ENCODE data around the gene IL1RAP.

The IL1RAP gene

GRCh38 chr3:190606596-190606995 is 92.7 kb downstream of the IL1RAP start:
- DNase-seq (ENCODE audit: low spot score), result no peak
- POLR2A ChIA-PET (ENCODE audit: low non-redundant PET), result no interaction called here
- CTCF ChIA-PET, result no interaction called here
- no peak overlapping the region for H3K27ac ChIP-seq
- TF ChIP-seq CTCF (conservative IDR thresholded peaks at IDR 0.05; ENCODE audit: low read depth), result no peak

GRCh38 chr3:190607021-190607420 is 93.1 kb downstream of the IL1RAP start:
- CTCF ChIA-PET, result no interaction called here
- DNase-seq (ENCODE audit: low spot score), result no peak

DNA sequence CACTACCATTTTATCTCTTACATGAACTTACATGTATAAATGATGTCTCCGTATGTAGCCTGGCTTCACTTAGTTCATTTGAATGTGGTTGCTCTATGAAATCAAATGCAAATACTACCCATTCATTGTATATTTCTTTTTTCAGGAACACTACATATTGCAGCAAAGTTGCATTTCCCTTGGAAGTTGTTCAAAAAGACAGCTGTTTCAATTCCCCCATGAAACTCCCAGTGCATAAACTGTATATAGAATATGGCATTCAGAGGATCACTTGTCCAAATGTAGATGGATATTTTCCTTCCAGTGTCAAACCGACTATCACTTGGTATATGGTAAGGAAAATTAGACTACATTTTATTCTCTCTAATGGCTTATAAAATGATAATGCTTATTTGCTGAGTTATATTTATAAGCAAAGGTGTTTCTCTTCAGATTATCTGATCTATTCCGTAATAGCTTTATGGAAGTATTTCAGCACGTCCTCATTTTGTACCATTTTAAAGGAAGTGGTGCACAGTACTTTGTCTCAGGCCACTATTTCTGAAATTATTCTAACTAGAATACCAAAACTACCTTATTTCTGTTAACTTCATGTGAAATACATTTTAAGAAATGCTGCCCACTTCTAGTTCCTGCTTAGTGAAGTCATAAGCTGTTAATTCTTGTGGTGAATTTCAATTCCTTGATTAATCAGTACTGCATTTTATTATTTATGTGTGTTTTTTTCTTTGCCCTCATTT is 95.1 kb downstream of the IL1RAP start:
- no peak overlapping the region for H3K27ac ChIP-seq
- no peak for TF ChIP-seq CTCF (conservative IDR thresholded peaks at IDR 0.05; ENCODE audit: low read depth)
- CTCF ChIA-PET, result interaction anchor here (0.7 to 1.0 kb wide), 2 partner anchors 12 to 203 kb away, joined by 5 read pairs; no protein-coding TSS in a partner anchor
- DNase-seq (ENCODE audit: low spot score), result no peak
- POLR2A ChIA-PET (ENCODE audit: low non-redundant PET), result no interaction called here

More at GRCh38 chr3:190607021-190607420, 93.1 kb downstream of the IL1RAP start:
- no peak overlapping the region for H3K27ac ChIP-seq
- POLR2A ChIA-PET (ENCODE audit: low non-redundant PET), result no interaction called here
- no peak for TF ChIP-seq CTCF (conservative IDR thresholded peaks at IDR 0.05; ENCODE audit: low read depth)

GRCh38 chr3:190614226-190615059 is 100.6 kb downstream of the IL1RAP start:
- CTCF ChIA-PET, result interaction anchor here (0.6 to 0.7 kb wide), 2 partner anchors 27 to 34 kb away, joined by 5 to 6 read pairs; no protein-coding TSS in a partner anchor
- POLR2A ChIA-PET (ENCODE audit: low non-redundant PET), result no interaction called here
- no peak for TF ChIP-seq CTCF (conservative IDR thresholded peaks at IDR 0.05; ENCODE audit: low read depth)
- no peak overlapping the region for H3K27ac ChIP-seq
- no peak for DNase-seq (ENCODE audit: low spot score)

DNA sequence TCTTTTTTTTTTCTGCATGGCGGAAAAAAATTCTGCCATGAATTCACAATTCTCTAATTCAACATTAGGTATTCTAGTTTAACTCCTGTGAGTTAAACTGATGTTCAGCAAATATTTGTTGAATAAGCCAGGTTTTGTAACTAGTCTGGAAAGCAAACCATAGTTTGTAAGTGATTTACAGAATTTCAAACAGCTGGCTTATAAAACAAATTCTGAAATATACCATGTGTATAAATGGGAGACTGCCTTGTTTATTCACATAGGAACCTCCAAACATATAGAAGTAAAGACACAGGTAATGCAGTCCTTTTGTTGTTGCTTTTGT is 101.1 kb downstream of the IL1RAP start:
- DNase-seq (ENCODE audit: low spot score), result no peak
- ChIA-PET CTCF (interaction anchor here (0.7 kb wide), 1 partner anchor 26 kb away, joined by 5 read pairs; no protein-coding TSS in a partner anchor), POLR2A (ENCODE audit: low non-redundant PET) (no interaction called here)
- H3K27ac ChIP-seq, result no peak overlapping the region
- TF ChIP-seq CTCF (conservative IDR thresholded peaks at IDR 0.05; ENCODE audit: low read depth), result no peak

DNA sequence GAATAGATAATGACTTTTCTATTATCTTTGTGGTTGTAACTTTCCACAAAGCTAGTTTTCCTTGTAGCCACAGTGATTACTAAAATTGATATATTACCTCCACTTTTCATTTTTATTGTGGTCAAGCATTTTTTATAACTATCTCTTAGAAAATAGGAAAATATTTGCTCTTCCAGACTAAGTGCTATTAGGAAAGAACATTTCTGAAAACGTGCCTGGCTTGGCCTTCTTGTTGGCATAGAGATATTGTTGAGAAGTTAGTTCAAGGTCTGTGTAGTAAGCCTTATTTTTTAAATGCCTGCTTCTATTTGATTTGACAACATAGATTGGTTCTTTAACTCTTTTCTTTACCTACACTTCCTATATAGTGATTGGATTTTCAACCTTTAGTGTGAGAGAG is 101.7 kb downstream of the IL1RAP start:
- ChIA-PET CTCF (no interaction called here), POLR2A (ENCODE audit: low non-redundant PET) (no interaction called here)
- H3K27ac ChIP-seq, result no peak overlapping the region
- TF ChIP-seq CTCF (conservative IDR thresholded peaks at IDR 0.05; ENCODE audit: low read depth), result no peak
- DNase-seq (ENCODE audit: low spot score), result no peak
